ENCODE results near the gene NFKBIA.

DNA sequence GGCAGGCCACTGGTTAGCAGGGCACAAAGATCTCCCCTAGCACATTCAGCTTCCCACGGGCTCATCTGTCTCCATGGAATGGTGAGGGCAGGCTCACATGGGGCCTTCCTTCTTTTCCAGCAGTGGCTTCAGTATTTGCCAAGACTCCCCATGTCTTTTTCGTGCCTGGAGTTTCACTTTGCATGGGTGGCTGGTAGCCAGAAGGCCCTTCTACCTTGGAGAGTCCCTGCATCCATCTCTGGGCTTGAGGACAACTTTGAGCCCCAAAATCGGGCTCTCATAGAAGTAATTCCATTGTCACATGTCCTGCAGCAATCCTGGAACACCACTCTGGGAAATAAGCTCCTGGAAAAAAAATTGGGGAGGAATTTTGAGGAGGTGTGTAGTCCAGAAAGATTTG, 42.1 kb downstream of the NFKBIA start:
- TF ChIP-seq, protein P1, sequence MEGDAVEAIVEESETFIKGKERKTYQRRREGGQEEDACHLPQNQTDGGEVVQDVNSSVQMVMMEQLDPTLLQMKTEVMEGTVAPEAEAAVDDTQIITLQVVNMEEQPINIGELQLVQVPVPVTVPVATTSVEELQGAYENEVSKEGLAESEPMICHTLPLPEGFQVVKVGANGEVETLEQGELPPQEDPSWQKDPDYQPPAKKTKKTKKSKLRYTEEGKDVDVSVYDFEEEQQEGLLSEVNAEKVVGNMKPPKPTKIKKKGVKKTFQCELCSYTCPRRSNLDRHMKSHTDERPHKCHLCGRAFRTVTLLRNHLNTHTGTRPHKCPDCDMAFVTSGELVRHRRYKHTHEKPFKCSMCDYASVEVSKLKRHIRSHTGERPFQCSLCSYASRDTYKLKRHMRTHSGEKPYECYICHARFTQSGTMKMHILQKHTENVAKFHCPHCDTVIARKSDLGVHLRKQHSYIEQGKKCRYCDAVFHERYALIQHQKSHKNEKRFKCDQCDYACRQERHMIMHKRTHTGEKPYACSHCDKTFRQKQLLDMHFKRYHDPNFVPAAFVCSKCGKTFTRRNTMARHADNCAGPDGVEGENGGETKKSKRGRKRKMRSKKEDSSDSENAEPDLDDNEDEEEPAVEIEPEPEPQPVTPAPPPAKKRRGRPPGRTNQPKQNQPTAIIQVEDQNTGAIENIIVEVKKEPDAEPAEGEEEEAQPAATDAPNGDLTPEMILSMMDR (IDR thresholded peaks at IDR 0.05 in 8 of 11, conservative IDR thresholded peaks at IDR 0.05 in 3 of 11), result no peak
- TF ChIP-seq POLR2A (IDR thresholded peaks at IDR 0.05) (no peak), POLR2AphosphoS5 (IDR thresholded peaks at IDR 0.05) (no peak)

Data from spleen (tissue), 7 donors.